SK-N-MC (cell line): ENCODE measurements around the gene NDUFB10.

Experiments
- EZH2 ChIP-seq: fragments of 200-600 bp; sonication (generic); IDR thresholded peaks from one replicate; pipeline ENCODE4 v1.6.1; 2017; ENCODE audit warnings: antibody characterized with exemption
- FOXP2 ChIP-seq: optimal IDR thresholded peaks from 2 replicates; pipeline ENCODE3; 2011; ENCODE audit warnings: mild to moderate bottlenecking, moderate library complexity; ENCODE audit not compliant: insufficient read depth; ENCODE audit errors: extremely low read length, control extremely low read depth
- POLR2AphosphoS5 ChIP-seq: IDR thresholded peaks from 2 replicates; pipeline ENCODE4 v1.6.1; 2012; ENCODE audit warnings: mild to moderate bottlenecking, low read depth, low read length, borderline replicate concordance

DNA sequence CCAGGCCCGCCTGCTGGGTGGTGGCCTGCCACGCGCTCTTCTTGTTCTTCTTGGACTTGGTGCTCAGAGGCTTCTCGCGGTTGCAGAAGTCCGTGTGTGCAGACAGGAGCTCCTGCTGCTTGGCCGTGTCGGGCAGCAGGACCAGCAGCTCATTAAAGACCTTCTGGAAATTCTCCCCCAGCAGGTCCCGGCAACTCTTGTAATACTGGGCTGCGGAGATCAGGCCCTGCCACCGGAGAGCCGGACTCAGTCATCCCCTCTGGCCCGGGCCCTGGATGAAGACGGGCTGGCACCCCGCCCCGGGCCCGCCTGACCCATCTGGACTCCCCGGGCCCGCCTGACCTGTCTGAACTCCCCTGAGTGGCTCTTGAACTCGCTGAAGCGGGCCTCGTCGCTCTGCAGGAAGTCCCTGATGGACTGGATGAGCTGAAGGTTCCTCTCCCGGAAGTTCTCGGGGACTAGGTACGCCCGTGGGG, 39.1 kb downstream of the NDUFB10 start:
- TF ChIP-seq EZH2 (no peak), POLR2AphosphoS5 (no peak), FOXP2 (no peak)
